Endothelial cell of umbilical vein (primary cell): ENCODE data around the gene SLC25A18. TPM values are rescaled to one million over a fixed set of nuclear protein-coding genes. Genes with fewer than 3 reads are reported as not detected.

ENCODE experiments used
- BruUV-seq: library from RNA; stranded (reverse); fragments of 400-500 nt; replicated peaks from 2 replicates; lab custom pipeline; 2021; lab: Mats Ljungman, UMichigan
- CTCF ChIA-PET: fragments of 300-600, 350-600 bp; sonication (Branson Sonifier 250); formaldehyde crosslinking; loops from one replicate; lab custom pipeline; 2021; ENCODE audit warnings: antibody characterized with exemption, inconsistent platforms; lab: Charles Lee
- POLR2A ChIA-PET: fragments of 300-600, 350-600 bp; sonication (Branson Sonifier 250); formaldehyde crosslinking; loops from one replicate; lab custom pipeline; 2021; ENCODE audit warnings: antibody characterized with exemption, inconsistent platforms; lab: Charles Lee
- DNase-seq: peaks from one replicate; pipeline ENCODE4 v3.0.0-alpha.2; 2011; ENCODE audit warnings: low read depth, low spot score
- FAIRE-seq: peaks from 2 replicates; lab custom pipeline; 2011; peaks lifted over from hg19 to GRCh38; lab: Jason Lieb, UNC
- H2AFZ ChIP-seq: 2 replicates; pipeline ENCODE4 v1.6.0; 2012; ENCODE audit warnings: low read depth, low read length, control low read depth, inconsistent platforms
- H3K27ac ChIP-seq: 2 replicates; pipeline ENCODE4 v1.5.1; 2011; ENCODE audit warnings: low read depth, mild to moderate bottlenecking, control low read depth, low read length, moderate library complexity; ENCODE audit not compliant: insufficient read depth
- H3K27me3 ChIP-seq, 2 experiments: 2 replicates each; pipeline versions ENCODE4 v1.6.0 to v1.6.1; 2011; ENCODE audit warnings: low read length in 2 of 2, mixed read lengths in 1 of 2; ENCODE audit not compliant: control insufficient read depth in 2 of 2, insufficient read depth in 2 of 2
- H3K36me3 ChIP-seq, 2 experiments: 2 replicates in 1 of 2; 3 replicates in 1 of 2; pipeline ENCODE4 v1.5.1; 2011; ENCODE audit warnings: low read length in 2 of 2, mild to moderate bottlenecking in 1 of 2, moderate library complexity in 1 of 2; ENCODE audit not compliant: control insufficient read depth in 2 of 2, insufficient read depth in 2 of 2; ENCODE audit errors: extremely low read depth in 1 of 2
- H3K4me1 ChIP-seq: 3 replicates; pipeline ENCODE4 v1.5.1; 2011; ENCODE audit warnings: mild to moderate bottlenecking, low read length; ENCODE audit not compliant: control insufficient read depth, insufficient read depth; ENCODE audit errors: extremely low read depth
- H3K4me2 ChIP-seq: 2 replicates; pipeline ENCODE4 v1.6.1; 2011; ENCODE audit warnings: low read length, control low read depth, mixed read lengths; ENCODE audit not compliant: insufficient read depth
- H3K4me3 ChIP-seq, 3 experiments: fragments of 200-600 bp in 1 of 3; sonication (generic), shearing (Covaris generic) in 1 of 3; replicated peaks in 1 of 3; 2 replicates each; pipeline ENCODE4 v1.5.1; 2011 to 2016; ENCODE audit warnings: control low read depth in 3 of 3, low read length in 3 of 3, mild to moderate bottlenecking in 2 of 3, inconsistent platforms in 1 of 3, low read depth in 1 of 3, moderate library complexity in 1 of 3; ENCODE audit not compliant: insufficient read depth in 1 of 3
- H3K79me2 ChIP-seq: 2 replicates; pipeline ENCODE4 v1.6.0; 2012; ENCODE audit warnings: low read length, inconsistent platforms; ENCODE audit not compliant: control insufficient read depth, insufficient read depth
- H3K9ac ChIP-seq: replicated peaks from 2 replicates; pipeline ENCODE3; 2011; ENCODE audit warnings: low read length, control low read depth; ENCODE audit not compliant: insufficient read depth; ENCODE audit errors: extremely low read depth
- H3K9me1 ChIP-seq: replicated peaks from 3 replicates; pipeline ENCODE4 v1.6.0; 2011; ENCODE audit warnings: mild to moderate bottlenecking, low read length; ENCODE audit not compliant: control insufficient read depth, insufficient read depth; ENCODE audit errors: extremely low read depth
- H3K9me3 ChIP-seq: replicated peaks from 2 replicates; pipeline ENCODE4 v1.5.1; 2012; ENCODE audit warnings: low read length, inconsistent platforms; ENCODE audit not compliant: control insufficient read depth, insufficient read depth
- H4K20me1 ChIP-seq: replicated peaks from 2 replicates; pipeline ENCODE3; 2011; ENCODE audit warnings: mild to moderate bottlenecking, low read length; ENCODE audit not compliant: control insufficient read depth, insufficient read depth; ENCODE audit errors: extremely low read depth
- EZH2 ChIP-seq: IDR thresholded peaks from 2 replicates; pipeline ENCODE4 v1.6.1; 2012; ENCODE audit warnings: borderline replicate concordance, low read depth, mild to moderate bottlenecking, moderate library complexity, low read length, inconsistent platforms; ENCODE audit not compliant: severe bottlenecking
- FOS ChIP-seq: IDR thresholded peaks from 2 replicates; pipeline ENCODE4 v1.6.1; 2011; ENCODE audit warnings: mild to moderate bottlenecking, low read length, moderate library complexity, borderline replicate concordance; ENCODE audit not compliant: insufficient read depth
- GATA2 ChIP-seq: IDR thresholded peaks from 2 replicates; pipeline ENCODE4 v1.7.0; 2011; ENCODE audit warnings: low read depth, mild to moderate bottlenecking, moderate library complexity, mixed read lengths, low read length; ENCODE audit not compliant: insufficient read length, insufficient read depth
- JUN ChIP-seq: IDR thresholded peaks from 2 replicates; pipeline ENCODE4 v1.6.1; 2011; ENCODE audit warnings: borderline replicate concordance, low read depth; ENCODE audit not compliant: insufficient read length, insufficient read depth
- MYC ChIP-seq: IDR thresholded peaks from one replicate; pipeline ENCODE4 v1.6.1; 2011; ENCODE audit warnings: mild to moderate bottlenecking, low read depth, low read length
- POLR2A ChIP-seq: IDR thresholded peaks from 2 replicates; pipeline ENCODE4 v1.6.1; 2012; ENCODE audit warnings: low read depth, mild to moderate bottlenecking, control low read depth, low read length
- POLR2AphosphoS5 ChIP-seq: IDR thresholded peaks from 2 replicates; pipeline ENCODE4 v1.6.1; 2012; ENCODE audit warnings: low read depth, mild to moderate bottlenecking, control low read depth, low read length, moderate library complexity; ENCODE audit not compliant: insufficient read depth
- dilution Hi-C: fragments of 300-500 bp; cut with MboI; formaldehyde crosslinking; loops from one replicate; pipeline ENCODE4 v1.15.0; 2019; ENCODE audit warnings: low sequenced_read_pairs; ENCODE audit not compliant: extremely low pct_ligation_motif_present
- intact Hi-C: fragments of 100-400 bp; cut with micrococcal nuclease; formaldehyde crosslinking; loops from one replicate; pipeline ENCODE4 v1.10.0; 2022
- polyA plus RNA-seq, 4 experiments: library from polyadenylated mRNA; depleted of rRNA in 3 of 4; stranded (reverse) in 3 of 4; unstranded in 1 of 4; fragments of >200 nt; gene quantifications; 2 replicates each; pipeline versions ENCODE4 v1.2.1 to v1.2.3, GENCODE V29; 2011 to 2012; ENCODE audit warnings: missing spikeins in 1 of 4
- total RNA-seq: library from RNA; stranded (reverse); gene quantifications from 2 replicates; pipeline ENCODE4 v1.2.3, GENCODE V29; 2021
- TF ChIP-seq, protein P1 (sequence below): IDR thresholded peaks from 2 replicates; pipeline ENCODE4 v1.6.1; 2011; ENCODE audit not compliant: insufficient read depth, insufficient read length
- TF ChIP-seq, protein P2 (sequence below), 2 donors: IDR thresholded peaks; 1 replicate in 1 of 2; 2 replicates in 1 of 2; pipeline ENCODE4 v1.5.1; 2011; ENCODE audit warnings: low read length in 2 of 2, mild to moderate bottlenecking in 2 of 2, moderate library complexity in 2 of 2, control low read depth in 1 of 2, inconsistent platforms in 1 of 2, low read depth in 1 of 2; ENCODE audit not compliant: insufficient read depth in 1 of 2; ENCODE audit errors: extremely low read depth in 1 of 2

Gene SLC25A18
- total and polyA plus RNA-seq, 2 donors (not counting 3 experiments of a cell fraction or from before 2014, with no cell fraction given): not detected

DNA sequence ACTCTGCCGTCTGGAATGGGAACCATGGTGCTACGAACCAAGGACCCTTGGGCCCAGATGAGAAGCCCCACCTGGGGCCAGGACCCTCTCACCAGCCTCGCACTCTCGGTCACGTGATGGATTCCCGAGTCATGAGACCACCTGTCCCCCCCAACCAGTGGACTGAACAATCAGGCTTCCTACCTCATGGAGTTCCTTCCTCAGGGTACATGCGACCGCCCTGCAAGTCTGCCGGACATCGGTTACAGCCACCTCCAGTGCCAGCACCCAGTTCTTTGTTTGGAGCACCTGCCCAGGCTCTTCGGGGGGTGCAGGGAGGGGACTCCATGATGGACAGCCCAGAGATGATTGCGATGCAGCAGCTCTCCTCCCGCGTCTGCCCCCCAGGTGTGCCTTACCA lies 20.8 kb upstream of the SLC25A18 start:
- dilution Hi-C loops: no loop called here
- Histone ChIP-seq H3K9me3 (no peaks in the 10 kb centered on the region), H3K4me3 (no peak overlapping the region), H3K4me1 (no peaks in the 10 kb centered on the region), H3K79me2 (no peaks in the 10 kb centered on the region), H3K27me3 (peaks cover 0 to 2% of the 10 kb centered on the region in 2 experiments), H3K27ac (no peak overlapping the region), H3K36me3 (no peaks in the 10 kb centered on the region), H3K9ac (no peak overlapping the region), H3K9me1 (no peaks in the 10 kb centered on the region), H3K4me2 (no peak overlapping the region), H2AFZ (no peak overlapping the region), H4K20me1 (no peaks in the 10 kb centered on the region)
- no peak for DNase-seq
- no TSS peak for BruUV-seq
- intact Hi-C loops: no loop called here
- CTCF ChIA-PET: no interaction called here
- FAIRE-seq: no peak
- no peak for TF ChIP-seq MYC
- TF ChIP-seq POLR2A: no peak
- TF ChIP-seq, protein P1, sequence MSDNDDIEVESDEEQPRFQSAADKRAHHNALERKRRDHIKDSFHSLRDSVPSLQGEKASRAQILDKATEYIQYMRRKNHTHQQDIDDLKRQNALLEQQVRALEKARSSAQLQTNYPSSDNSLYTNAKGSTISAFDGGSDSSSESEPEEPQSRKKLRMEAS: no peak
- no peak for TF ChIP-seq JUN
- TF ChIP-seq GATA2: no peak
- TF ChIP-seq EZH2: no peak
- no peak for TF ChIP-seq FOS
- TF ChIP-seq, protein P2, sequence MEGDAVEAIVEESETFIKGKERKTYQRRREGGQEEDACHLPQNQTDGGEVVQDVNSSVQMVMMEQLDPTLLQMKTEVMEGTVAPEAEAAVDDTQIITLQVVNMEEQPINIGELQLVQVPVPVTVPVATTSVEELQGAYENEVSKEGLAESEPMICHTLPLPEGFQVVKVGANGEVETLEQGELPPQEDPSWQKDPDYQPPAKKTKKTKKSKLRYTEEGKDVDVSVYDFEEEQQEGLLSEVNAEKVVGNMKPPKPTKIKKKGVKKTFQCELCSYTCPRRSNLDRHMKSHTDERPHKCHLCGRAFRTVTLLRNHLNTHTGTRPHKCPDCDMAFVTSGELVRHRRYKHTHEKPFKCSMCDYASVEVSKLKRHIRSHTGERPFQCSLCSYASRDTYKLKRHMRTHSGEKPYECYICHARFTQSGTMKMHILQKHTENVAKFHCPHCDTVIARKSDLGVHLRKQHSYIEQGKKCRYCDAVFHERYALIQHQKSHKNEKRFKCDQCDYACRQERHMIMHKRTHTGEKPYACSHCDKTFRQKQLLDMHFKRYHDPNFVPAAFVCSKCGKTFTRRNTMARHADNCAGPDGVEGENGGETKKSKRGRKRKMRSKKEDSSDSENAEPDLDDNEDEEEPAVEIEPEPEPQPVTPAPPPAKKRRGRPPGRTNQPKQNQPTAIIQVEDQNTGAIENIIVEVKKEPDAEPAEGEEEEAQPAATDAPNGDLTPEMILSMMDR (IDR thresholded peaks at IDR 0.05; ENCODE audit: extremely low read depth in 1 of 2, insufficient read depth in 1 of 2, low read depth in 1 of 2, low read length in 2 of 2): no peak
- no peak for TF ChIP-seq POLR2AphosphoS5
- POLR2A ChIA-PET: no interaction called here
